Activated gamma-delta T cell treated with anti-CD3 and anti-CD28 coated beads, Interleukin-2, amount 50 U/mL, for 16 hours (primary cell): ENCODE measurements around the gene DDIT4.
A peak's percentile ranks its signal among the peaks of the same experiment; 100 is the strongest.
"Not testable (repeated sequence)": the region's sequence is repeated elsewhere in the genome, so short reads cannot be mapped to it uniquely, and the experiment has no call there.

ENCODE experiments used
- DNase-seq: peaks from one replicate; pipeline ENCODE4 v3.0.0-alpha.2; 2020; ENCODE audit warnings: low read depth

Gene DDIT4

DNA sequence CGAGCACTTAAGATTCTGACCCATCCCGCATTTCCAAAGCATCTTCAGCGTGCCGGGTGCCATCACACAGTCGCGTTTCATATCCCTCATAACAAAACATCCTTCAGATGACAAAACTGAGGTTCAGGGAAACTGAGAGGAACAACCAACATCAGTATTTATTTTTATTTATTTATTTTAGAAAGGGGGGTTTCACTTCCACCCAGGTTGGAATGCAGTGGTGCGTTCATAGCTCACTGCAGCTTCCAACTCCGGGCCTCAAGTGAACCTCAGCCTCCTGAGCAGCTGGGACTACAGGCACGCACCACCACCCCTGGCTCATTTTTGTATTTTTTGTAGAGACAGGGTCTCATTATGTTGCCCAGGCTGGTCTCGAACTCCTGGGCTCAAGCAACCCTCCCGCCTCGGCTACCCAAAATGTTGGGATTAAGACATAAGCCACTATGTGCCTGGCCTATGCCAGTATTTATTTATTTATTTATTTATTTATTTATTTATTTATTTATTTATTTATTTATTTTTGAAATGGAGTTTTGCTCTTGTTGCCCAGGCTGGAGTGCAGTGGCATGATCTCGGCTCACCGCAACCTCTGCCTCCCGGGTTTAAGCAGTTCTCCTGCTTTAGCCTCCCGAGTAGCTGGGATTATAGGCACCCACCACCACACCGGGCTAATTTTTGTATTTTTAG is 24.4 kb upstream of the DDIT4 start:
- DNase-seq = not testable (repeated sequence)

DNA sequence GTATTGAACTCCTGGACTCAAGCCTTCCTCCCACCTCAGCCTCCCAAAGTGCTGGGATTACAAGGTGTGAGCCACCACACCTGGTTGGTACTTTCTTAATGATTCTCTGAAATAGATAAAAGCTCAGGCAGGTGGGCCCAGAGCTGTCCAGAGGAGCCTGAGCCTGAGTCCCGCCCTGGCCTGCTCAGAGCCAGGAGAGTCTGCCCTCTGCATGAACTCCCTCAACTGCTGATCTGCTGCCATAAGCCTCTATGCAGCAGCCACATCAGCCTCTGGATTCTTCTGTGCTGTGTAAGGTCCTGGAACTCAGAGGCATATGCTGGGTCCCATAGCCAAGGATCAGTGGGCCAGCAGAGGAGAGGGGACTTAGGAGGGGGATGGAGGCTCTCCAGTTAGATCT is 23.1 kb upstream of the DDIT4 start:
- DNase-seq = no peak

DNA sequence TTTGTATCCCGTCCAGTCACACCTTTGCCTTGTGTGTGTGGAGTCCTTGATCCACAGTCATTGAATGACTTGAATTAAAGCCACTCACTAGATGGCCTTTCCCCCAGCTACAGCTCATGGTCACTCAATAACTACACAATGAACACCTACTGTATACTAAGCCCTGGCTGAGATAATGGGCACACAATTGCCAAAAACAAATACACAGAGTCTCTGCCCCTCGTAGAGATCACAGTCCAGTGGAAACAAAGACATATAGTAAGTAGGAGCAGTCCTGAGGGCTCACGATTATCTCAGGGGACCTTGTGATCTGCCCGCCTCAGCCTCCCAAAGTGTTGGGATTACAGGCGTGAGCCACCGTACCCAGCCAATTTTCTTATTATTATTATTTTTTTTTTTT is 22.1 kb upstream of the DDIT4 start:
- no peak for DNase-seq

DNA sequence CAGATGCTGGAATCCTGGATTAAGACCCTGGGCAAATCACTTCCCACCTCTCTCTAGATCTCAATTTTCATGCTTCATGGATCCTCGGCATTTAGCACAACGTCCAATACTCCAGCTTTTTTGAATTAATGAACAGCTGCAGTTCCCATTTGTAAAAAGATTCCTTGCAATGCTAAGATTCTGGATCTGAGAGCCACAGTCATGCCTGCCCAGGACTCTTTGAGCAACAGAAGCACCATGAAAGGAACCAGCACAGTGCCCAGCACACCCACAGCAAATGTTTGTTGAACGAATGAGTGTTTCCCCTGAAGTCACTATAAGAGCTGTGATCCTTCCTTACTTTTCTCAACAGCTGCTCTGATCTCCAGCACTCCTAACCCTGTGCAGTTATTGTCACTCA is 20.8 kb upstream of the DDIT4 start:
- no peak for DNase-seq

DNA sequence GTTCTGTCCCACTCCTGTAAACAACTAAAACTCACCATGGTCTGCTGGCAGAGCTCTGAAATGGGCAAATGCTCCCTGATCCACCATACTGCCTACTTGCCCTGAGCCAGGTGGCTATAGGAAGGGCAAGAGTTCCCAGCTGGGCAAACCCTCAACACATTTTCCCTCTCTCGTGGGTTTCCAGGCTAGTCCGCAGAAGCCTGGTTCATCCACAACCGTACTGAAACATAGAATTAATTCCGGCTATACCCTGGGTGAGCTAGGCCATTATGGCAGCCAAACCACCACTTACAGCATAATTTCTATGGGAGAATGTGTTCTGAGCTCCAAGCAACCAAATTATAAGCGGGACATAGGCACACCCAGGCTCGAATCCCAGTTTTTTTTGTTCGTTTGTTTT is 20.1 kb upstream of the DDIT4 start:
- DNase-seq = no peak

DNA sequence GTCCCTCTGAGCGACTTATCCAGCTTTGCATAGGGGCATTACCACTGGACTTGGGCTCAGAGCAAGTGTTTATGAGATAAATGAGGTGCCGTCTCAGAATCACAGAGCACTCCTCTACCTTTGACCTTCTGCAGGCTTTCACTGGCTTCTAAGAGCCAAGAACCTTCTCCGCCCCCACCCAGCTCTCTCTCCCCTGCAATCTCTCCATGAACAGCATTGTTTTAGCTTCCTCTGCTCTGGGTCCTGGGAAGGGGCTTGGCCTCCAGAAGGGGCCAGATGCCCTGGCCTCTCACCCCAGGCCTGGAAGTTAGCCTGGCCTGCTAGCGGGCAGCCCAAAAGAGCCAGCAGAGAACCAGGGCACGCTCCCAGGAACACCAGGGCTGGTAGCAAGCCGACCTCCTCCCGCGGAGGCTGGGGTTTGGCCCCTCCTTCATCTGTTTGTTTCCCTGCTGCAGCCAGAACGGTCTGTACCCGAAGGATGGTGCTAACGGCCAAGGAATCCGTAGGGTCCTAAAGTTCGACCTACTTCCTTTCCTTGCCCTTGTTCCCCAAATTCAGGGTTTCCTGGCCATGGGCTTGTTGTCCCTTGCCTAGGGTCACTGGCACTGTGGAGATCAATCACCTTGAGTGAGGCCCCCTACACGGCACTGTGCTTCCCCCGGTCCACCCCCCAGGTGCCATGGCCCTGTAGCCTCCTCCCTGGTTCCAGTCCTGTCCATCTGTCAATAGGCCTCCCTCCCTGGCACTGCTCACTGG is 18.7 kb upstream of the DDIT4 start:
- no peak for DNase-seq

DNA sequence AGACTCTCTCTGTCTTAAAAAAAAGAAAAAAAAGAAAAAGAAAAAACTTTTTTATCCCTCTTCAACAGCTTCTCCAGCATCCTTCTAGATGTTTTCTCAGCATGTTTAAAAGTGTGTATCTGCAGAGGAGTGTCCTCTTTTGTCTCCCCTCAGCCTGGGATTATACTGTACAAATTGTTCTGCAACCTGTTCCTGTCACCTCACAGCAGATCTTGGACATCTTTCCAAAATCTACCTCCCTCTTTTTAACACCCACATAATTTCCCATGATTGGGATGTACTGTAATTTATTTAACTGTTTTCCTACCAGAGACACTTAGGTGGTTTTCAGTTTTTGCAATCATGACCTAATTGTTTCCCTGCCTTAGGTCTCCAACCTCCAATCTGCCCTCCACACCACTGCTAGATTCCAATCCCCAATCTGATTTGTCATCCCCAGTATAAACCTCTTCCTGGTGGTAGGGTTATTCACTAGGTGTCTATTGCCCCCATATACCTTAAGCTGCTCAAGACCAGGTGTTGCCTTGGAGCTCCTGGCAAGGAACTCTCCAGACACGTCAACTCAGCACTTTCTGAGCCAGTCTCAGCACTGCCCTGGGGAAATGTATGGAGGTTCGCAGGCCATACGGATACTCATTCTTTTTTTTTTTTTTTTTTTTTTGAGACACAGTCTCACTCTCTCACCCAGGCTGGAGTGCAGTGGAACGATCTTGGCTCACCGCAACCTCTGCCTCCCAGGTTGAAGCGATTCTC is 17.6 kb upstream of the DDIT4 start:
- DNase-seq = no peak

DNA sequence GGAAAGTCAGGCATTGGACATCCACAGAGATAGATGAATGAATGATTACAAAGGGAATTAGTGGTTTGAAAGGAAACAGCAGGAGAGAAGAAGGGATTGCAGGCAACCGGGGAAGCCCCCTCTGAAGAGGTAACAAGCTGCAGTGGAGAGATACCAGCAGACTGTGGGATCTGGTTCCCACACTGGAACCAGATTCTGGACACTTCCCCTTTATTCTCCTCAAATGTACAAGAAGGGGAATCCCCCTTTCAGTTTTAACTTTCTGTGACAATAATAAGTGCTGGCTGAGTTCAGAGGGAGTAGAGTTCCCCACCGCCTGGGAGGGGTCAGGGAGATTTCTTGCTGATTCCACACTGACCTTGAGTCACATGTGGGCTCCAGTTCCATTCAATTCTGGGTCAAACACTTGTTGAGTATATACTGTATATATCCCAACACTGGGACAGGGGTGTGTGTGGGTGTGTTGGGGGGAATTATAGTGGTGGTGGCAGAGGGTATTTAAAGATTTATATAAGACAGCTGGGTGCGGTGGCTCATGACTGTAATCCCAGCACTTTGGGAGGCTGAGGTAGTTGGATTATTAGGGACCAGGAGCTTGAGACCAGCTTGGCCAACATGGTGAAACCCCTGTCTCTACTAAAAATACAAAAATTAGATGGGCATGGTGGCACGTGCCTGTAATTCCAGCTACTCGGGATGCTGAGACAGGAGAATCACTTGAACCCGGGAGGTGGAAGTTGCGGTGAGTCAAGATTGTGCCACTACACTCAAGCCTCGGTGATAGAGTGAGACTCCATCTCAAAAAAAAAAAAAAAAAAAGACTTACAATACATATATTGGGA is 16.5 kb upstream of the DDIT4 start:
- no peak for DNase-seq

DNA sequence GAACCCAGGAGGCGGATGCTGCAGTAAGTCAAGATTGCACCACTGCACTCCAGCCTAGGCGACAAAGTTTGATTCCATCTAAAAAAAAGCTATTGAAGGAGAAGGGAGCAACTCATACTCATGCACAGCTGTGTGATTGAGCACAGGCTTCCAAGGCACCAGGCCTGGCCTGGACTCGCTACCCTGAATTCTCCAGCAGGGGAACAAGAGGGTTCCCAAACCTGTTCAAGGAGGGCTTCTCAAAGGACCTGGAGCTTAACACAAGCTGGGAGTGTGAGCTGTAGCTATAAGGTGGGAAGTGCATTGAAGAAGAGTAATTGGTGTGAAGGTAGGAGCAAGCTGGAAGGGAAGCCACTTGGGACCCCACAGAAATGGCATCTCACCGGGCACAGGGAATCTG is 15.1 kb upstream of the DDIT4 start:
- no peak for DNase-seq

DNA sequence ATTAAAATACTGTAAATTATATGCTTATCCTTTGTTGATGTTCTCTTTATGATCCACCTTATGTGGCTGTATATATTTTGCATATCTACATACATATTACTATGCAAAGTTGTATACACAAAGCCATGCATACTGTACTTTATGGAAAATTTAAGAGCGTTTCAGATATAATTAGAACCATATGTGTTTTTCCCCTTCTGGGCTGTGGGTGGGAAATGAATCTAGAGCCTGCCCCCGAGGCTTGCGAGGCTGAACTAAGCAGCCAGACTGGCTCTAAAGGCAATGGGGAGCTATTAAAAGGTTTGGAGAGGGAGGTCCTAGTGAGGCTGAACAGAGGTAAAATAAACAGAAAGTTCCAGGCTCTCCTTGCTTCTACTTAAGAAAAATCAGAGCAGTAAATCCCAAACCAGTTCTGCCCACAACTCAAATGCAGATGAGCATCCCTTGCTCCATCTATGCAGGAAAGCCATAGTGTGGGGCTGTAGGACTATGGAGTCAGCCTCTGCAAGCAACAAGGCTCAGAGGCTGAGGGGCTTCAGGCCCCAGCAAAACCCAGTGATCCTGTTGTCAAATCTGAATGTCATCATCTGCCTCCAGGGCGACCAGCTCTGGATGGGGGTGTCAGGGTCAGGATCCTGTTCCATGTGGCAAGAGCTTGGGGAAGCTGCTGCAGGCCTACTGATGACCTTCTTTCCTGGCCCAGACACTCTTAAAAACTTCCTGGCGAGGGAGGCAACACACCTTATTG is 14.1 kb upstream of the DDIT4 start:
- no peak for DNase-seq

DNA sequence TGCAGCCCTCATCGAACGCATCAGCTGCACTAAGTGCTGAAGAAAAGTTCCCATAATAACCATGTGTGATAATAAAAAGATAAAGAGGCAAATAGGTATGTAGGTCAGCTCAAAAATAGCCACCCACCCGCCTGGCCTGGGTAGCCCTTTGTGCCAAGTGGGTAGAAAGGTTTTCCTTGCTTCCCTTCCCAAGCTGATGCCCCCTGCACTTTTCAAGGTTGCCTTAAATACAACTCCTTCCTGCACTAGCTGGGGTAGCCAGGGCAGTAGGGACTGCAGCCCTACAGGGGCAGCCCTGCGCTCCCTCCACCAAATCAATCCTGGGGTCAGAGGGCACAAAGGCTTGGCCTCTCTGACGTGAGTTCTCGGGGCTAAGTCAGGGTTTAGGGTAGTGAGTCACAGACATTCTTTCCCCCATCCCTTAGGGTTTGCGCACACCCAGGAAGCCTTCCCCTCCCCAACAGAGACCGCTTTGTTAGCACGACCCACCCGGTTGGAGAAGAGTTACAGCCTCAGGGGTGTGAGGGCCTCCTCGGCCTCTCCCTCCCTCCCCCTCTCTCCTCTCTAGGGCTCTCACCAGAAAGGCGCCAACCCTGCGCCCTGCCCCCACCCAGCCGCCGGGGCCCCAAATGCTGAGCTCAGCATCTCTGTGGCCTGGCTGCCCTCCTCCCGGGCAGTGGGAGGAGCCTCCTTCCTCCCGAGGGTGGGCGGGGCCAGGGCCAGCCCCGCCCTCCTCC is 13.3 kb upstream of the DDIT4 start:
- peak; percentile 68 for DNase-seq

DNA sequence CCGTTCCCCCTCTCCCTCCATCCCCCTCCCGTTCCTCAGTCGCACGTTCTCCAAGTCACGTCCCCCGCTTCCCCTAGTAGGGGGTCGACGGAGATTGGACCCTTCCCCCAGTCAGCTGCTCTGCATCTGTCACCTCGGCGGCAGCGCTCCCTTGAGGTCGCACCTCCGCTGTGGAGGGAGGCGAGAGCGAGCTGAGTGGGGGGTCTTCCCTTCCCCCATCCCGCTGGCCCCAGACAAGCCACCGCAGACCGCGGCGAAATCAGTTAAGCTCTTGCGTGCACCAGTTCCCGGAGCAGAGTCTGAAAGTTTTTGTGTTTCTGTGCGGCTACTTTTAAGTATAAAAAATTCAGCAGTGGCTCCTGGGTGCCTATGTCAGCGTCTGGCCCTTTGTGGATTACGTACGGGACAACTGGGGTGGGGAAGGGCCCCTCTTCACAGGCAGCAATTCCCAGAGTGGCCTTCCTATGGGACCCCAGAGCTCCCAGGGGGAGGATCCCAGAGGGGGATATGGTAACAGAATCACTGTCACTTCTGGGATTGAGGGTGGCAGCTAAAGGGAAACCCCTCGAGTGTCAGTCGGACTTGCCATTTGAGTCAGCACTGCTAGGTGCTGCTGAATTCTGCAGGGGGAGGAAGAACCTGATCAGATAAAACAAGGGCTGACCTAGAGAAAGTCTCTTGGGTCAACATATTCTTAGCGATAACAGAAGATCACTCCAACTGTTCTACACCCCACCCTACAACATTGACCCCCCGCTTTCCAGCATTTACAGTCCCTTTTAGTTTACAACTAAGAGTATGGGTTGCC is 12.5 kb upstream of the DDIT4 start:
- DNase-seq = no peak

DNA sequence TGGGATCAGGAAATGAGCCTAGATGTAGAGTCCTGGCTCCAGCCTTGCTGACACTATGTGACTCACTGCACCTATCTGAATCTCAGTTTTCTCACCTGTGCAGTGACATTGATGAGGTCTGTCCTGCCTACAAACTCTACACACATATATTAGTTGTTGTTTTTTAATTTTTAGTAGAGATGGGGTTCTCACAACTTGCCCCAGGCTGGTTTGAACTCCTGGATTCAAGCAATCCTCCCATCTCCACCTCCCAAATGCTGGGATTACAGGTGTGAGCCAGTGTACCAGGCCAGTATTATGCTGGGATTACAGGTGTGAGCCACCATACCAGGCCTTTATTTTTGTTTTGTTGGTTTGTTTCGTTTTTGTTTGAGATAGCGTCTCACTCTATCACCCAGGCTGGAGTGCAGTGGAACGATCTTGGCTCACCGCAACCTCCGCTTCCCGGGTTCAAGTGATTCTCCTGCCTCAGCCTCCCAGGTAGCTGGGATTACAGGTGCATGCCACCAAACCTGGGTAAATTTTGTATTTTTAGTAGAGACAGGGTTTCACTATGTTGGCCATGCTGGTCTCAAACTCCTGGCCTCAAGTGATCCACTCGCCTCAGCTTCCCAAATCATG is 11.8 kb upstream of the DDIT4 start:
- DNase-seq = no peak

DNA sequence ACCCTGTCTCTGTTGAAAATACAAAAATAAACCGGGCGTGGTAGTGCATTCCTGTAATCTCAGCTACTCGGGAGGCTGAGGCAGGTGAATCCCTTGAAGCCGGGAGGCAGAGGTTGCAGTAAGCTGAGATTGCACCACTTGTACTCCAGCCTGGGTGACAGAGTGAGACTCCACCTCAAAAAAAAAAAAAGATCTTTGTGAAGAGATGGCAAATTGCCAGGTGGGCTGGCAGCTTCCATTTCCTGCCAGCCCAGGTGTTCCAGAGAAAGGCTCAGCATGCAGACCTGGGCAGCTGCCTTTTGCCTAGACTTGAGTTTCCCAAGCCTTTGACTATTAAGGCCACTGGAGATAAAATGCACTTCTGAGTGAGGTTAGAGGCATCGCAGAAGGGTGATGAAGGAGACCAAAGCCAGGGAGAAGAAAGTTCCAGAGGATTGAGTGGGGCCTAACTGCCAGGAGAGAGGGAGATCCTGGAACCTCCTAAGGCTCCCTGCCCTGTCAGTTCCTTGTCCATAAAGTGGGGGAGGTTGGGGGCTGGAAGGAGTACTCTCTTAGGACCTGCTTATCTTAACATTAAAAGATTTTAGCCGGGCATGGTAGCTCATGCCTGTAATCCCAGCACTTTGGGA is 10.0 kb upstream of the DDIT4 start:
- no peak for DNase-seq

DNA sequence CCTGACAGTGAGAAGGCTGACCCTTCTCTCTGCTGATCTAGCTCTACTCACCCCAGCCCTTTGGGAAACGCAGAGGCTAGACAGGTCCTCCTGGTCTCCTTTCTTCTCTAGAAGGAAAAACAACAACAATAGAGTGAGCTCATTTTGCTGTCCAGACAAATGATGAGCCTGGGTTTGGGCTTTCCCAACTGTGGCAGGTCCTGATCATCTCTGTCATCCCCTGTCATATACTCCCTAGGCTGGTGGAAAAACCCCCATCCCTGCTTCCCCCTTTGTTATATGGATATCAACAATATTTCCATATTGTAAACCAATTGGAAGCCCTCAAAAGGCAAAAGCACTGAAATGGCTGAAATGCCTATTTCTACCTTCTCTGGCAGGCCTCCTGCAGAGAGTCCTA is 9.2 kb upstream of the DDIT4 start:
- no peak for DNase-seq

DNA sequence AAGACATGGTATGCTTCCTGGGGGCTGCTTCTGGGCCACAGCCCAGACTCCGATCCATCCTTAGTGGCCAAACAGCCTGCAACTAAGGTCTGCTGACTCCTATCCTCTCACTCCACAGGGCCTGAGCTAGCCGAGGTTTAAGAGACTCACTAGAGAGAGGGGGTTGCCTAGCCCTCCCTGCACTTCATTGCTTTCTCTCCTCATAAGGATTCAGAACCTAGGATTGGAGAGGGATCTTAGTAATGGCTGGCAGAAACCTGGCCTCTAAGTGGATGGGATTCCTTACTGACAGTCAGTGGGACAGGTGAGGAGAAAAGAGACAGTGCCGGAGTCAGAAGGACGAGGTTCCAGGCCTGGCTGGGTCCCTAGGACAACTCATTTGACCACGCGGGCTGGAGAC is 8.2 kb upstream of the DDIT4 start:
- no peak for DNase-seq

DNA sequence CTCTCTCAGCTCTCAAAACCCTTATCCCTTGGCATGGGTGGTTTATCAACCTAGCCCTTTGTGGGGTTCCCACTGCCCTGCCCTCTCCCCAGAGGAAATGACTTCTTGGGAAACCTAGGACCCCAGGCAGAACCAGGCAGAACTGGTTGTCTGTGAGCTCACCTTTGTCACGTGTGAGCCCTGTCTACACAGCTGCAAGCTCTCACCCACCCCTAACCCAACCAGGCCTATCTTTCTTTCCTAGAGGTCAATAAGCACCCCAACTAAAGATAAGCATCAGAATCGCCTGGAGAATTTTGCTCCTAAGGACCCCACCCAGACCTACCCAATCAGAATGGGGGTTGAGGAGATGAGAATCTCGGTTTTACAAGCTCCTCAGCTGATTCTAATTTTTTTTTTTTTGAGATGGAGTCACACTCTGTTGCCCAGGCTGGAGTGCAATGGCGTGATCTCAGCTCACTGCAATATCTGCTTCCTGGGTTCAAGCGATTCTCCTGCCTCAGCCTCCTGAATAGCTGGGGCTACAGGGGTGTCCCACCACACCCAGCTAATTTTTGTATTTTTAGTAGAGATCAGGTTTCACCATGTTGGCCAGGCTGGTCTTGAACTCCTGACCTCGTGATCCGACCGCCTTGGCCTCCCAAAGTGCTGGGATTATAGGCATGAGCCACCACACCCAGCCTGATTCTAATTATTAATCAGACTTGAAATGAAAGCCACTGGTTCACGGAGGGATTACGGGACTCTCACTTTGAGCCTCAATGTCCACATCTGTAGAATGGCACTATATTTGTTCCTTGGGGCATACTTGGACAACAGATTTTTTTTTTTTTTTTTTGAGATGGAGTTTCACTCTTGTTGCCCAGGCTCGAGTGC is 7.5 kb upstream of the DDIT4 start:
- DNase-seq = no peak

DNA sequence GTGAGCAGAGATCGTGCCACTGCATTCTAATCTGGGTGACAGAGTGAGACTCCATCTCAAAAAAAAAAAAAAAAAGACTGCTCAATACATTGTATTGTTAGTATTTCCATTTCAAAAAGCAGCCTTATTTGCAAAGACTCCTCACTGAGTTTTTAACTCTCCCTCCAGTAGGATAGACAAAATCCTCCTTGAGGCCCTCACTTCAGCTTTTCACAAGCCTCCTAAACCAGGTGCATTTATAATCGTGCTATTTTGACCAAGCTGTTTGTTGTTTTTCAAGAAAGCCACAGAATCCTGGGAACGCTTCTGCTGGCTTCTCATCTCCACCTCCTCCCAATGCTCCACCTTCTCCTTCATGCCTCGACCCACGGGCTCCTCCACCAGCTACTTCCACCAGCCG is 6.3 kb upstream of the DDIT4 start:
- no peak for DNase-seq
